HL-60 (cell line): Measurements from ENCODE around the gene SMAD6.

Experiments used
- CTCF ChIP-seq: IDR thresholded peaks from one replicate; pipeline ENCODE4 v1.5.1; 2011; ENCODE audit warnings: low read length, control low read depth, inconsistent platforms; ENCODE audit not compliant: insufficient read depth
- GABPA ChIP-seq: IDR thresholded peaks from 2 replicates; pipeline ENCODE4 v1.6.1; 2012; ENCODE audit warnings: low read depth

- TF ChIP-seq CTCF, result no peak
- TF ChIP-seq GABPA, result no peak
Observed at GRCh38 chr15:66830358-66830757, 128.3 kb downstream of the SMAD6 start.
